H1 (cell line): ENCODE results near the gene MECR.

Experiments
- JUN ChIP-seq: IDR thresholded peaks from 2 replicates; pipeline ENCODE4 v1.6.1; 2011; ENCODE audit warnings: low read depth, mild to moderate bottlenecking, improper control_type of control experiment, low read length
- RAD21 ChIP-seq, 2 experiments: IDR thresholded peaks in 1 of 2; conservative IDR thresholded peaks in 1 of 2; 2 replicates each; pipeline ENCODE4 v1.6.1; 2011; ENCODE audit warnings: low read depth in 2 of 2, low read length in 2 of 2, improper control_type of control experiment in 1 of 2, inconsistent platforms in 1 of 2, mild to moderate bottlenecking in 1 of 2, moderate library complexity in 1 of 2
- RFX5 ChIP-seq: IDR thresholded peaks from 2 replicates; pipeline ENCODE4 v1.6.1; 2011; ENCODE audit warnings: low read depth, low read length, improper control_type of control experiment, borderline replicate concordance
- TF ChIP-seq, protein P1 (sequence below), 3 experiments: IDR thresholded peaks; 1 replicate in 2 of 3; 2 replicates in 1 of 3; pipeline versions ENCODE4 v1.5.1 to v1.6.1; 2011; ENCODE audit warnings: low read length in 3 of 3, mild to moderate bottlenecking in 3 of 3, inconsistent platforms in 2 of 3, low read depth in 1 of 3, moderate library complexity in 1 of 3; ENCODE audit not compliant: insufficient read depth in 1 of 3; ENCODE audit errors: control extremely low read depth in 1 of 3

DNA sequence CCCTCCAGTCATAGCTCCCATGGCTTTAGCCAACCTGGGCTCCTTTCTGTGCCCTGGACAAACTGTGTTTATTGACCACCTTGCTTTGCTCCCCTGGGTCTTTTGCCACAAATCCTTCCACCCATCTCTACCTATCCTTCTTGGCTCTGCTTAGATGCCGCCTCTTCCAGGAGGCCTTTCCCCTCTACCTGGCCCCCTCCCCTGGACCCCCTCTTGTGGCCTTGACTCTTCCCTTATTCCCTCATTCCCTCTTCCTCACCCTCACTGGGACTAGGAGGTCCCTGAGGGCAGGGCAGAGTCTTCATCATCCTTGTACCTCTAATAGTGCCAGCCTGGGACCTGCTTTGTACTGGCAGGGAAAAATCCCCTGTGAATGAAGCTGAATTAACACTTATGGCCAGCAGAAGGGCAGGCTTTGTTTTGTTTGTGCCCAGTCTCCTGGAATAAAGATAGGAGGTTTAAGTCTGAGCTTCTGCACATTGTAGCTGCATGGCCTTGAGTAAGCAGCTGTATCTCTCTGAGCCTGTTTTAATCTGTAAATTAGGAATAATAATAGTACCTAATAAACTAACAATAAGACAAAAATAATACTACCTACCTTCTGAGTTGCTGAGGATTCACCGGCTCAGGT, 19.3 kb upstream of the MECR start:
- TF ChIP-seq, protein P1, sequence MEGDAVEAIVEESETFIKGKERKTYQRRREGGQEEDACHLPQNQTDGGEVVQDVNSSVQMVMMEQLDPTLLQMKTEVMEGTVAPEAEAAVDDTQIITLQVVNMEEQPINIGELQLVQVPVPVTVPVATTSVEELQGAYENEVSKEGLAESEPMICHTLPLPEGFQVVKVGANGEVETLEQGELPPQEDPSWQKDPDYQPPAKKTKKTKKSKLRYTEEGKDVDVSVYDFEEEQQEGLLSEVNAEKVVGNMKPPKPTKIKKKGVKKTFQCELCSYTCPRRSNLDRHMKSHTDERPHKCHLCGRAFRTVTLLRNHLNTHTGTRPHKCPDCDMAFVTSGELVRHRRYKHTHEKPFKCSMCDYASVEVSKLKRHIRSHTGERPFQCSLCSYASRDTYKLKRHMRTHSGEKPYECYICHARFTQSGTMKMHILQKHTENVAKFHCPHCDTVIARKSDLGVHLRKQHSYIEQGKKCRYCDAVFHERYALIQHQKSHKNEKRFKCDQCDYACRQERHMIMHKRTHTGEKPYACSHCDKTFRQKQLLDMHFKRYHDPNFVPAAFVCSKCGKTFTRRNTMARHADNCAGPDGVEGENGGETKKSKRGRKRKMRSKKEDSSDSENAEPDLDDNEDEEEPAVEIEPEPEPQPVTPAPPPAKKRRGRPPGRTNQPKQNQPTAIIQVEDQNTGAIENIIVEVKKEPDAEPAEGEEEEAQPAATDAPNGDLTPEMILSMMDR (IDR thresholded peaks at IDR 0.05; ENCODE audit: control extremely low read depth in 1 of 3, insufficient read depth in 1 of 3, low read depth in 1 of 3, low read length in 3 of 3), result no peak
- TF ChIP-seq JUN, result no peak
- TF ChIP-seq RAD21 (IDR thresholded peaks at IDR 0.05 in 1 of 2, conservative IDR thresholded peaks at IDR 0.05 in 1 of 2; ENCODE audit: low read depth in 2 of 2, low read length in 2 of 2), result no peak
- no peak for TF ChIP-seq RFX5
